Endothelial cell of umbilical vein (primary cell): Measurements from ENCODE around the gene MYOF. TPM values are rescaled to one million over a fixed set of nuclear protein-coding genes. Genes with fewer than 3 reads are reported as not detected.

Experiments used
- BruUV-seq: library from RNA; stranded (reverse); fragments of 400-500 nt; replicated peaks from 2 replicates; lab custom pipeline; 2021; lab: Mats Ljungman, UMichigan
- CTCF ChIA-PET: fragments of 300-600, 350-600 bp; sonication (Branson Sonifier 250); formaldehyde crosslinking; loops from one replicate; lab custom pipeline; 2021; ENCODE audit warnings: antibody characterized with exemption, inconsistent platforms; lab: Charles Lee
- POLR2A ChIA-PET: fragments of 300-600, 350-600 bp; sonication (Branson Sonifier 250); formaldehyde crosslinking; loops from one replicate; lab custom pipeline; 2021; ENCODE audit warnings: antibody characterized with exemption, inconsistent platforms; lab: Charles Lee
- DNase-seq: peaks from one replicate; pipeline ENCODE4 v3.0.0-alpha.2; 2011; ENCODE audit warnings: low read depth, low spot score
- FAIRE-seq: peaks from 2 replicates; lab custom pipeline; 2011; peaks lifted over from hg19 to GRCh38; lab: Jason Lieb, UNC
- H2AFZ ChIP-seq: 2 replicates; pipeline ENCODE4 v1.6.0; 2012; ENCODE audit warnings: low read depth, low read length, control low read depth, inconsistent platforms
- H3K27ac ChIP-seq: 2 replicates; pipeline ENCODE4 v1.5.1; 2011; ENCODE audit warnings: low read depth, mild to moderate bottlenecking, control low read depth, low read length, moderate library complexity; ENCODE audit not compliant: insufficient read depth
- H3K27me3 ChIP-seq, 2 experiments: 2 replicates each; pipeline versions ENCODE4 v1.6.0 to v1.6.1; 2011; ENCODE audit warnings: low read length in 2 of 2, mixed read lengths in 1 of 2; ENCODE audit not compliant: control insufficient read depth in 2 of 2, insufficient read depth in 2 of 2
- H3K36me3 ChIP-seq, 2 experiments: 2 replicates in 1 of 2; 3 replicates in 1 of 2; pipeline ENCODE4 v1.5.1; 2011; ENCODE audit warnings: low read length in 2 of 2, mild to moderate bottlenecking in 1 of 2, moderate library complexity in 1 of 2; ENCODE audit not compliant: control insufficient read depth in 2 of 2, insufficient read depth in 2 of 2; ENCODE audit errors: extremely low read depth in 1 of 2
- H3K4me1 ChIP-seq: 3 replicates; pipeline ENCODE4 v1.5.1; 2011; ENCODE audit warnings: mild to moderate bottlenecking, low read length; ENCODE audit not compliant: control insufficient read depth, insufficient read depth; ENCODE audit errors: extremely low read depth
- H3K4me2 ChIP-seq: 2 replicates; pipeline ENCODE4 v1.6.1; 2011; ENCODE audit warnings: low read length, control low read depth, mixed read lengths; ENCODE audit not compliant: insufficient read depth
- H3K4me3 ChIP-seq, 3 experiments: fragments of 200-600 bp in 1 of 3; sonication (generic), shearing (Covaris generic) in 1 of 3; replicated peaks in 1 of 3; 2 replicates each; pipeline ENCODE4 v1.5.1; 2011 to 2016; ENCODE audit warnings: control low read depth in 3 of 3, low read length in 3 of 3, mild to moderate bottlenecking in 2 of 3, inconsistent platforms in 1 of 3, low read depth in 1 of 3, moderate library complexity in 1 of 3; ENCODE audit not compliant: insufficient read depth in 1 of 3
- H3K79me2 ChIP-seq: 2 replicates; pipeline ENCODE4 v1.6.0; 2012; ENCODE audit warnings: low read length, inconsistent platforms; ENCODE audit not compliant: control insufficient read depth, insufficient read depth
- H3K9ac ChIP-seq: replicated peaks from 2 replicates; pipeline ENCODE3; 2011; ENCODE audit warnings: low read length, control low read depth; ENCODE audit not compliant: insufficient read depth; ENCODE audit errors: extremely low read depth
- H3K9me1 ChIP-seq: replicated peaks from 3 replicates; pipeline ENCODE4 v1.6.0; 2011; ENCODE audit warnings: mild to moderate bottlenecking, low read length; ENCODE audit not compliant: control insufficient read depth, insufficient read depth; ENCODE audit errors: extremely low read depth
- H3K9me3 ChIP-seq: replicated peaks from 2 replicates; pipeline ENCODE4 v1.5.1; 2012; ENCODE audit warnings: low read length, inconsistent platforms; ENCODE audit not compliant: control insufficient read depth, insufficient read depth
- H4K20me1 ChIP-seq: replicated peaks from 2 replicates; pipeline ENCODE3; 2011; ENCODE audit warnings: mild to moderate bottlenecking, low read length; ENCODE audit not compliant: control insufficient read depth, insufficient read depth; ENCODE audit errors: extremely low read depth
- CTCF ChIP-seq, 2 donors: IDR thresholded peaks; 1 replicate in 1 of 2; 2 replicates in 1 of 2; pipeline ENCODE4 v1.5.1; 2011; ENCODE audit warnings: low read length in 2 of 2, mild to moderate bottlenecking in 2 of 2, moderate library complexity in 2 of 2, control low read depth in 1 of 2, inconsistent platforms in 1 of 2, low read depth in 1 of 2; ENCODE audit not compliant: insufficient read depth in 1 of 2; ENCODE audit errors: extremely low read depth in 1 of 2
- EZH2 ChIP-seq: IDR thresholded peaks from 2 replicates; pipeline ENCODE4 v1.6.1; 2012; ENCODE audit warnings: borderline replicate concordance, low read depth, mild to moderate bottlenecking, moderate library complexity, low read length, inconsistent platforms; ENCODE audit not compliant: severe bottlenecking
- FOS ChIP-seq: IDR thresholded peaks from 2 replicates; pipeline ENCODE4 v1.6.1; 2011; ENCODE audit warnings: mild to moderate bottlenecking, low read length, moderate library complexity, borderline replicate concordance; ENCODE audit not compliant: insufficient read depth
- GATA2 ChIP-seq: IDR thresholded peaks from 2 replicates; pipeline ENCODE4 v1.7.0; 2011; ENCODE audit warnings: low read depth, mild to moderate bottlenecking, moderate library complexity, mixed read lengths, low read length; ENCODE audit not compliant: insufficient read length, insufficient read depth
- JUN ChIP-seq: IDR thresholded peaks from 2 replicates; pipeline ENCODE4 v1.6.1; 2011; ENCODE audit warnings: borderline replicate concordance, low read depth; ENCODE audit not compliant: insufficient read length, insufficient read depth
- MAX ChIP-seq: IDR thresholded peaks from 2 replicates; pipeline ENCODE4 v1.6.1; 2011; ENCODE audit not compliant: insufficient read depth, insufficient read length
- MYC ChIP-seq: IDR thresholded peaks from one replicate; pipeline ENCODE4 v1.6.1; 2011; ENCODE audit warnings: mild to moderate bottlenecking, low read depth, low read length
- POLR2A ChIP-seq: IDR thresholded peaks from 2 replicates; pipeline ENCODE4 v1.6.1; 2012; ENCODE audit warnings: low read depth, mild to moderate bottlenecking, control low read depth, low read length
- POLR2AphosphoS5 ChIP-seq: IDR thresholded peaks from 2 replicates; pipeline ENCODE4 v1.6.1; 2012; ENCODE audit warnings: low read depth, mild to moderate bottlenecking, control low read depth, low read length, moderate library complexity; ENCODE audit not compliant: insufficient read depth
- dilution Hi-C: fragments of 300-500 bp; cut with MboI; formaldehyde crosslinking; loops from one replicate; pipeline ENCODE4 v1.15.0; 2019; ENCODE audit warnings: low sequenced_read_pairs; ENCODE audit not compliant: extremely low pct_ligation_motif_present
- intact Hi-C: fragments of 100-400 bp; cut with micrococcal nuclease; formaldehyde crosslinking; loops from one replicate; pipeline ENCODE4 v1.10.0; 2022
- polyA plus RNA-seq, 4 experiments: library from polyadenylated mRNA; depleted of rRNA in 3 of 4; stranded (reverse) in 3 of 4; unstranded in 1 of 4; fragments of >200 nt; gene quantifications; 2 replicates each; pipeline versions ENCODE4 v1.2.1 to v1.2.3, GENCODE V29; 2011 to 2012; ENCODE audit warnings: missing spikeins in 1 of 4
- total RNA-seq: library from RNA; stranded (reverse); gene quantifications from 2 replicates; pipeline ENCODE4 v1.2.3, GENCODE V29; 2021

The MYOF gene
- total and polyA plus RNA-seq, 2 donors (not counting 3 experiments of a cell fraction or from before 2014, with no cell fraction given), result 98.4 to 379 TPM

- no peaks in the 10 kb centered on the region for H3K9me3 ChIP-seq
- no peaks in the 10 kb centered on the region for H3K4me1 ChIP-seq
- no peaks in the 10 kb centered on the region for H3K36me3 ChIP-seq
- no peak overlapping the region for H3K4me3 ChIP-seq
- H2AFZ ChIP-seq, result no peak overlapping the region
- FAIRE-seq (no peak), DNase-seq (peak; percentile 59)
- ChIA-PET CTCF (interaction anchor here (0.6 to 12.7 kb wide), 7 partner anchors 22 to 191 kb away, joined by 3 to 451 read pairs (median 4); no protein-coding TSS in a partner anchor), POLR2A (no interaction called here)
- no peaks in the 10 kb centered on the region for H4K20me1 ChIP-seq
- H3K79me2 ChIP-seq, result no peaks in the 10 kb centered on the region
- TF ChIP-seq FOS (no peak), CTCF (IDR thresholded peaks at IDR 0.05; ENCODE audit: extremely low read depth in 1 of 2, insufficient read depth in 1 of 2, low read depth in 1 of 2, low read length in 2 of 2) (no peak), MAX (no peak), POLR2AphosphoS5 (no peak), GATA2 (no peak), POLR2A (no peak), MYC (no peak), EZH2 (no peak), JUN (no peak)
- dilution Hi-C loops (no loop called here), intact Hi-C loops (no loop called here)
- no peak overlapping the region for H3K4me2 ChIP-seq
- H3K27me3 ChIP-seq, result no peaks in the 10 kb centered on the region
- H3K9ac ChIP-seq, result no peak overlapping the region
- H3K27ac ChIP-seq, result no peak overlapping the region
- BruUV-seq, result no TSS peak
- H3K9me1 ChIP-seq, result no peaks in the 10 kb centered on the region
Observed at GRCh38 chr10:93488956-93489528, 6.9 kb upstream of the MYOF start.
